A549 (cell line): Measurements from ENCODE around the gene MOCOS. TPM values are rescaled to one million over a fixed set of nuclear protein-coding genes. Genes with fewer than 3 reads are reported as not detected.

ENCODE experiments used
- ATAC-seq, 2 experiments: fragments of 200-7000 bp in 1 of 2; fragments of >200 bp in 1 of 2; cut with Nextera tagmentation in 1 of 2; cut with Tn5 transposase in 1 of 2; 3 replicates each; pipeline versions ENCODE4 v1.8.0 to v1.9.1; 2018 to 2020; ENCODE audit warnings: mild to moderate bottlenecking in 1 of 2, moderate library complexity in 1 of 2
- CTCF ChIA-PET: fragments of 300-600 bp; sonication (Branson Sonifier 250); formaldehyde crosslinking; extraction: SDS; loops from one replicate; lab custom pipeline; 2021; ENCODE audit warnings: antibody characterized with exemption, inconsistent platforms; lab: Yijun Ruan, JAX
- POLR2A ChIA-PET: fragments of 350-600 bp; formaldehyde crosslinking; extraction: SDS; loops from one replicate; lab custom pipeline; 2021; ENCODE audit warnings: antibody characterized with exemption, inconsistent platforms; lab: Yijun Ruan, JAX
- DNase-seq, 2 experiments: peaks; one replicate each; pipeline versions ENCODE4 v3.0.0 to v3.0.0-alpha.2; 2011 to 2016; ENCODE audit warnings: low read depth in 1 of 2, low spot score in 1 of 2
- FAIRE-seq: peaks from 2 replicates; lab custom pipeline; 2011; peaks lifted over from hg19 to GRCh38; lab: Jason Lieb, UNC
- H3K27ac ChIP-seq, 2 experiments: fragments of >200 bp; sonication (Bioruptor Twin); formaldehyde crosslinking; 3 replicates each; pipeline ENCODE4 v1.5.1; 2016 to 2017
- H3K4me1 ChIP-seq: fragments of >200 bp; sonication (Bioruptor Twin); formaldehyde crosslinking; 3 replicates; pipeline ENCODE4 v1.6.1; 2016
- H3K4me2 ChIP-seq: fragments of >200 bp; sonication (Bioruptor Twin); formaldehyde crosslinking; 3 replicates; pipeline ENCODE4 v1.6.1; 2016
- H3K4me3 ChIP-seq: fragments of >200 bp; sonication (Bioruptor Twin); formaldehyde crosslinking; 3 replicates; pipeline ENCODE4 v1.5.1; 2016
- H3K9me3 ChIP-seq: fragments of >200 bp; sonication (Bioruptor Twin); formaldehyde crosslinking; 3 replicates; pipeline ENCODE4 v1.6.1; 2016
- BCL3 ChIP-seq: fragments of >200 bp; sonication (Bioruptor Twin); formaldehyde crosslinking; IDR thresholded peaks from 3 replicates; pipeline ENCODE4 v1.6.1; 2016
- CBX2 ChIP-seq: fragments of 200-600 bp; sonication (generic); IDR thresholded peaks from 2 replicates; pipeline ENCODE4 v1.6.1; 2016; ENCODE audit warnings: low read depth, mild to moderate bottlenecking, borderline replicate concordance
- CEBPB ChIP-seq, 2 experiments: fragments of >200 bp in 1 of 2; sonication (Bioruptor Twin) in 1 of 2; formaldehyde crosslinking in 1 of 2; IDR thresholded peaks; 2 replicates each; pipeline ENCODE4 v1.6.1; 2012 to 2016
- CTCF ChIP-seq: fragments of >200 bp; sonication (Bioruptor Twin); formaldehyde crosslinking; IDR thresholded peaks from 3 replicates; pipeline ENCODE4 v1.5.1; 2016
- E2F6 ChIP-seq: IDR thresholded peaks from 2 replicates; pipeline ENCODE4 v1.6.1; 2012; ENCODE audit warnings: low read depth, borderline replicate concordance
- HOXB5 ChIP-seq: fragments of 250-450 bp; sonication (Bioruptor Pico); IDR thresholded peaks from 2 replicates; pipeline ENCODE4 v1.5.0; 2020; ENCODE audit warnings: mild to moderate bottlenecking, moderate library complexity
- KDM5A ChIP-seq: fragments of 200-600 bp; sonication (generic); IDR thresholded peaks from 2 replicates; pipeline ENCODE4 v1.6.1; 2016; ENCODE audit warnings: antibody characterized with exemption, mild to moderate bottlenecking
- MAZ ChIP-seq: fragments of 150-350 bp; IDR thresholded peaks from 2 replicates; pipeline ENCODE4 v1.6.1; 2014; ENCODE audit warnings: antibody characterized with exemption, low read depth, low read length, borderline replicate concordance
- NFE2L2 ChIP-seq: fragments of 150-350 bp; conservative IDR thresholded peaks from 2 replicates; pipeline ENCODE4 v1.6.1; 2014; ENCODE audit warnings: low read length
- PHF8 ChIP-seq: fragments of 200-600 bp; sonication (generic); IDR thresholded peaks from 2 replicates; pipeline ENCODE4 v1.6.1; 2016; ENCODE audit warnings: low read depth, mild to moderate bottlenecking, antibody characterized with exemption, moderate library complexity, borderline replicate concordance
- POLR2A ChIP-seq: IDR thresholded peaks from 2 replicates; pipeline ENCODE4 v1.6.1; 2012; ENCODE audit warnings: mild to moderate bottlenecking, low read length
- RCOR1 ChIP-seq: fragments of 150-350 bp; IDR thresholded peaks from 2 replicates; pipeline ENCODE4 v1.6.1; 2014; ENCODE audit warnings: antibody characterized with exemption, low read length, low read depth
- RFX5 ChIP-seq: fragments of 450-650 bp; IDR thresholded peaks from 2 replicates; pipeline ENCODE4 v1.7.1; 2014; ENCODE audit warnings: antibody characterized with exemption, mild to moderate bottlenecking, moderate library complexity
- TFCP2L1 ChIP-seq: fragments of 250-450 bp; sonication (Bioruptor Pico); IDR thresholded peaks from 2 replicates; pipeline ENCODE4 v1.5.0; 2021; ENCODE audit warnings: mild to moderate bottlenecking
- ZSCAN20 ChIP-seq: fragments of 250-450 bp; sonication (Bioruptor Pico); IDR thresholded peaks from 2 replicates; pipeline ENCODE4 v1.8.0; 2022; ENCODE audit warnings: mild to moderate bottlenecking, moderate library complexity
- WGBS: methylation state at CpG from one replicate; pipeline ENCODE4 v1.1.6; 2017; ENCODE audit errors: missing lambda C conversion rate; 5-methylcytosine and 5-hydroxymethylcytosine counted together
- polyA plus RNA-seq, 4 experiments: library from polyadenylated mRNA; depleted of rRNA in 3 of 4; stranded (reverse); fragments of >200 nt; fragmentation: RNase III in 1 of 4; extraction: RNeasy Plus Mini Kit Qiagen cat#74134 plus additional on column Dnase treatment in 1 of 4; gene quantifications; 2 replicates in 3 of 4; 3 replicates in 1 of 4; pipeline ENCODE4 v1.2.3, GENCODE V29; 2011 to 2017
- TF ChIP-seq, protein P1 (sequence below): fragments of 250-450 bp; sonication (Bioruptor Pico); IDR thresholded peaks from 2 replicates; pipeline ENCODE4 v1.5.0; 2021; ENCODE audit warnings: mild to moderate bottlenecking, moderate library complexity, borderline replicate concordance
- TF ChIP-seq, protein P2 (sequence below): IDR thresholded peaks from 2 replicates; pipeline ENCODE4 v1.6.1; 2012
- TF ChIP-seq, protein P3 (sequence below): fragments of >200 bp; sonication (Bioruptor Twin); formaldehyde crosslinking; IDR thresholded peaks from 2 replicates; pipeline ENCODE4 v1.6.1; 2016

Gene MOCOS
- polyA plus RNA-seq, 2 of the 4 experiments (the other 2 are of a cell fraction): 2.7 to 8.1 TPM

- 93% methylated on average over 7 of the region's 7 CpGs for WGBS
- CTCF ChIA-PET: interaction anchor here (1.2 kb wide), 1 partner anchor 9 kb away, joined by 3 read pairs; no protein-coding TSS in a partner anchor
- no peaks in the 10 kb centered on the region for H3K4me1 ChIP-seq
- no peak overlapping the region for H3K4me3 ChIP-seq
- ATAC-seq: no peak
- H3K27ac ChIP-seq: no peak overlapping the region
- H3K9me3 ChIP-seq: no peaks in the 10 kb centered on the region
- no peak for DNase-seq
- TF ChIP-seq ZSCAN20 (CRISPR knock-in tag) (no peak), KDM5A (no peak), RFX5 (no peak), POLR2A (no peak)
- TF ChIP-seq, protein P1, sequence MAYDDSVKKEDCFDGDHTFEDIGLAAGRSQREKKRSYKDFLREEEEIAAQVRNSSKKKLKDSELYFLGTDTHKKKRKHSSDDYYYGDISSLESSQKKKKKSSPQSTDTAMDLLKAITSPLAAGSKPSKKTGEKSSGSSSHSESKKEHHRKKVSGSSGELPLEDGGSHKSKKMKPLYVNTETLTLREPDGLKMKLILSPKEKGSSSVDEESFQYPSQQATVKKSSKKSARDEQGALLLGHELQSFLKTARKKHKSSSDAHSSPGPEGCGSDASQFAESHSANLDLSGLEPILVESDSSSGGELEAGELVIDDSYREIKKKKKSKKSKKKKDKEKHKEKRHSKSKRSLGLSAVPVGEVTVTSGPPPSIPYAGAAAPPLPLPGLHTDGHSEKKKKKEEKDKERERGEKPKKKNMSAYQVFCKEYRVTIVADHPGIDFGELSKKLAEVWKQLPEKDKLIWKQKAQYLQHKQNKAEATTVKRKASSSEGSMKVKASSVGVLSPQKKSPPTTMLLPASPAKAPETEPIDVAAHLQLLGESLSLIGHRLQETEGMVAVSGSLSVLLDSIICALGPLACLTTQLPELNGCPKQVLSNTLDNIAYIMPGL: no peak
- FAIRE-seq: no peak
- POLR2A ChIA-PET: no interaction called here
- no peak overlapping the region for H3K4me2 ChIP-seq
These were observed 31.2 kb upstream of the MOCOS start for GRCh38 chr18:36155851-36156757.

DNA sequence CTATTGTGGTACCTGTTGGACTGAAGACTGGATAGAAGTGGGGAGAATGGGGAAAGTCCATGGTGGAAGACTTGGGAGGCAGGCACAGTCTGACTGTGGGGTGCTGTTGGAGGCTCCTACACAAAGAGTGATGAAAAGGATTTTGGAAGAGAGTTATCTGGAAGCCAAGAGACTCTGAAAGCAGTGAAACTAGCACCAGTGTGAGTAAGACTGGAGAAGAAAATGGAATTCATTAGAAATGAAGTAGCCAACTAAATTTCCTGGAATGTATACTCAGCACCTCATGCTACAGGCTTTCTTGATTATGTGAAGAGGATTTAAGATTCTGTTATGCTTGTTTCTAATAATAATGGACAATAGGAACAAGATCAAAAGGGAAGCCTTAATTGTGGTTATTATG lies 29.9 kb upstream of the MOCOS start:
- TF ChIP-seq MAZ (no peak), HOXB5 (CRISPR knock-in tag) (no peak), RCOR1 (no peak), CTCF (no peak), CBX2 (no peak), CEBPB (IDR thresholded peaks at IDR 0.05) (no peak), BCL3 (no peak), E2F6 (no peak), PHF8 (no peak), NFE2L2 (no peak), RFX5 (no peak), TFCP2L1 (CRISPR knock-in tag) (no peak)
- TF ChIP-seq, protein P2, sequence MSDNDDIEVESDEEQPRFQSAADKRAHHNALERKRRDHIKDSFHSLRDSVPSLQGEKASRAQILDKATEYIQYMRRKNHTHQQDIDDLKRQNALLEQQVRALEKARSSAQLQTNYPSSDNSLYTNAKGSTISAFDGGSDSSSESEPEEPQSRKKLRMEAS: no peak
- TF ChIP-seq, protein P1: no peak
- TF ChIP-seq, protein P3, sequence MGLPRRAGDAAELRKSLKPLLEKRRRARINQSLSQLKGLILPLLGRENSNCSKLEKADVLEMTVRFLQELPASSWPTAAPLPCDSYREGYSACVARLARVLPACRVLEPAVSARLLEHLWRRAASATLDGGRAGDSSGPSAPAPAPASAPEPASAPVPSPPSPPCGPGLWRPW: no peak
- CTCF ChIA-PET: no interaction called here
- no peak overlapping the region for H3K4me2 ChIP-seq
- no peaks in the 10 kb centered on the region for H3K9me3 ChIP-seq
- H3K27ac ChIP-seq: no peak overlapping the region
- DNase-seq: no peak
- ATAC-seq: no peak
- POLR2A ChIA-PET: no interaction called here
- no peaks in the 10 kb centered on the region for H3K4me1 ChIP-seq
- no peak overlapping the region for H3K4me3 ChIP-seq
- no peak for FAIRE-seq
